Activated T-cell treated with anti-CD3 and anti-CD28 coated beads for 1 hour (primary cell): ENCODE measurements around the gene ABHD15.

Experiments
- DNase-seq: peaks from one replicate; pipeline ENCODE4 v3.0.0-alpha.2; 2020; ENCODE audit warnings: low read depth

Gene ABHD15

GRCh38 chr17:29566473-29567303, at the start of gene ABHD15:
Gene ABHD15 (minus strand): TSS chr17:29567037. CDS start chr17:29566966, 71 bp downstream.
- DNase-seq: no peak

- DNase-seq: peak; percentile 78
Measured at GRCh38 chr17:29615492-29616299, 48.9 kb upstream of the ABHD15 start.

- no peak for DNase-seq
Measured at GRCh38 chr17:29615048-29615385, 48.2 kb upstream of the ABHD15 start.

GRCh38 chr17:29614349-29615047, 47.7 kb upstream of the ABHD15 start:
- DNase-seq: no peak

- no peak for DNase-seq
Measured at GRCh38 chr17:29613856-29614255, 47.0 kb upstream of the ABHD15 start.

- peak; percentile 91 for DNase-seq
Measured at GRCh38 chr17:29613352-29613837, 46.6 kb upstream of the ABHD15 start.

GRCh38 chr17:29612404-29613280, 45.8 kb upstream of the ABHD15 start:
- DNase-seq: no peak

GRCh38 chr17:29612094-29612403, 45.2 kb upstream of the ABHD15 start:
- DNase-seq: no peak

GRCh38 chr17:29611351-29612093, 44.7 kb upstream of the ABHD15 start:
- DNase-seq: no peak

- no peak for DNase-seq
Measured at GRCh38 chr17:29610395-29610794, 43.6 kb upstream of the ABHD15 start.

- DNase-seq: no peak
Measured at GRCh38 chr17:29608986-29609385, 42.1 kb upstream of the ABHD15 start.

- DNase-seq: no peak
Measured at GRCh38 chr17:29607557-29608195, 40.8 kb upstream of the ABHD15 start.

- DNase-seq: no peak
Measured at GRCh38 chr17:29603109-29603674, 36.4 kb upstream of the ABHD15 start.

- DNase-seq: no peak
Measured at GRCh38 chr17:29597361-29598172, 30.7 kb upstream of the ABHD15 start.

GRCh38 chr17:29596811-29597210, 30.0 kb upstream of the ABHD15 start:
- DNase-seq: no peak

- no peak for DNase-seq
Measured at GRCh38 chr17:29595943-29596774, 29.3 kb upstream of the ABHD15 start.

GRCh38 chr17:29595107-29595942, 28.5 kb upstream of the ABHD15 start:
- no peak for DNase-seq
